GM12865 (cell line): ENCODE results near the gene MCOLN1.

Source experiments
- DNase-seq: peaks from one replicate; pipeline ENCODE4 v3.0.0; 2010; ENCODE audit warnings: low read depth
- H3K4me3 ChIP-seq: 2 replicates; pipeline ENCODE4 v1.5.1; 2011; ENCODE audit warnings: mild to moderate bottlenecking, low read depth, low read length, control low read depth
- CTCF ChIP-seq: IDR thresholded peaks from 2 replicates; pipeline ENCODE4 v1.5.1; 2011; ENCODE audit warnings: low read length, control low read depth, low read depth, inconsistent platforms; ENCODE audit not compliant: insufficient read depth; ENCODE audit errors: missing control alignments

MCOLN1 gene

GRCh38 chr19:7478843-7479227, 43.6 kb upstream of the MCOLN1 start:
- no peak for DNase-seq
- no peak overlapping the region for H3K4me3 ChIP-seq
- no peak for TF ChIP-seq CTCF

GRCh38 chr19:7480222-7480969, 42.0 kb upstream of the MCOLN1 start:
- no peak for DNase-seq
- no peak overlapping the region for H3K4me3 ChIP-seq
- no peak for TF ChIP-seq CTCF

- TF ChIP-seq CTCF: no peak
- DNase-seq: no peak
- H3K4me3 ChIP-seq: no peak overlapping the region
Measured at GRCh38 chr19:7480970-7481255, 41.5 kb upstream of the MCOLN1 start.

GRCh38 chr19:7482584-7483439, 39.6 kb upstream of the MCOLN1 start:
- TF ChIP-seq CTCF: no peak
- H3K4me3 ChIP-seq: no peak overlapping the region
- DNase-seq: no peak

- TF ChIP-seq CTCF: no peak
- H3K4me3 ChIP-seq: no peak overlapping the region
- DNase-seq: no peak
Measured at GRCh38 chr19:7483720-7484201, 38.7 kb upstream of the MCOLN1 start.

- DNase-seq: no peak
- H3K4me3 ChIP-seq: no peak overlapping the region
- TF ChIP-seq CTCF: no peak
Measured at GRCh38 chr19:7486923-7487322, 35.5 kb upstream of the MCOLN1 start.
